A549 (cell line): ENCODE measurements around the gene TC2N. TPM values are rescaled to one million over a fixed set of nuclear protein-coding genes. Genes with fewer than 3 reads are reported as not detected.

Experiments used
- ATAC-seq, 2 experiments: fragments of 200-7000 bp in 1 of 2; fragments of >200 bp in 1 of 2; cut with Nextera tagmentation in 1 of 2; cut with Tn5 transposase in 1 of 2; 3 replicates each; pipeline versions ENCODE4 v1.8.0 to v1.9.1; 2018 to 2020; ENCODE audit warnings: mild to moderate bottlenecking in 1 of 2, moderate library complexity in 1 of 2
- CTCF ChIA-PET: fragments of 300-600 bp; sonication (Branson Sonifier 250); formaldehyde crosslinking; extraction: SDS; loops from one replicate; lab custom pipeline; 2021; ENCODE audit warnings: antibody characterized with exemption, inconsistent platforms; lab: Yijun Ruan, JAX
- POLR2A ChIA-PET: fragments of 350-600 bp; formaldehyde crosslinking; extraction: SDS; loops from one replicate; lab custom pipeline; 2021; ENCODE audit warnings: antibody characterized with exemption, inconsistent platforms; lab: Yijun Ruan, JAX
- DNase-seq, 2 experiments: peaks; one replicate each; pipeline versions ENCODE4 v3.0.0 to v3.0.0-alpha.2; 2011 to 2016; ENCODE audit warnings: low read depth in 1 of 2, low spot score in 1 of 2
- FAIRE-seq: peaks from 2 replicates; lab custom pipeline; 2011; peaks lifted over from hg19 to GRCh38; lab: Jason Lieb, UNC
- H3K27ac ChIP-seq, 2 experiments: fragments of >200 bp; sonication (Bioruptor Twin); formaldehyde crosslinking; 3 replicates each; pipeline ENCODE4 v1.5.1; 2016 to 2017
- H3K4me1 ChIP-seq: fragments of >200 bp; sonication (Bioruptor Twin); formaldehyde crosslinking; 3 replicates; pipeline ENCODE4 v1.6.1; 2016
- H3K4me2 ChIP-seq: fragments of >200 bp; sonication (Bioruptor Twin); formaldehyde crosslinking; 3 replicates; pipeline ENCODE4 v1.6.1; 2016
- H3K4me3 ChIP-seq: fragments of >200 bp; sonication (Bioruptor Twin); formaldehyde crosslinking; 3 replicates; pipeline ENCODE4 v1.5.1; 2016
- H3K9me3 ChIP-seq: fragments of >200 bp; sonication (Bioruptor Twin); formaldehyde crosslinking; 3 replicates; pipeline ENCODE4 v1.6.1; 2016
- BHLHE40 ChIP-seq: IDR thresholded peaks from 2 replicates; pipeline ENCODE4 v1.6.1; 2012; ENCODE audit warnings: low read depth, low read length, inconsistent platforms
- CEBPB ChIP-seq, 2 experiments: fragments of >200 bp in 1 of 2; sonication (Bioruptor Twin) in 1 of 2; formaldehyde crosslinking in 1 of 2; IDR thresholded peaks; 2 replicates each; pipeline ENCODE4 v1.6.1; 2012 to 2016
- ELK1 ChIP-seq: fragments of 150-350 bp; IDR thresholded peaks from 2 replicates; pipeline ENCODE4 v1.6.1; 2014; ENCODE audit warnings: low read depth, mild to moderate bottlenecking, low read length
- EP300 ChIP-seq, 2 experiments: fragments of >200 bp; sonication (Bioruptor Twin); formaldehyde crosslinking; IDR thresholded peaks; 2 replicates in 1 of 2; 3 replicates in 1 of 2; pipeline ENCODE4 v1.6.1; 2016 to 2017
- ESRRA ChIP-seq: fragments of 150-350 bp; IDR thresholded peaks from 2 replicates; pipeline ENCODE4 v1.6.1; 2014; ENCODE audit warnings: mild to moderate bottlenecking, low read length, borderline replicate concordance
- FOSL2 ChIP-seq, 2 experiments: fragments of 450-650 bp in 1 of 2; fragments of >200 bp in 1 of 2; sonication (Bioruptor Twin) in 1 of 2; formaldehyde crosslinking; IDR thresholded peaks; 2 replicates each; pipeline versions ENCODE4 v1.5.0 to v1.6.1; 2016 to 2020; ENCODE audit warnings: mild to moderate bottlenecking in 1 of 2, moderate library complexity in 1 of 2
- GATA3 ChIP-seq: IDR thresholded peaks from 2 replicates; pipeline ENCODE4 v1.6.1; 2012; ENCODE audit warnings: borderline replicate concordance
- HDAC2 ChIP-seq: fragments of 200-600 bp; sonication (generic); IDR thresholded peaks from 2 replicates; pipeline ENCODE4 v1.6.1; 2016
- HES2 ChIP-seq: fragments of >200 bp; sonication (Bioruptor Twin); formaldehyde crosslinking; IDR thresholded peaks from 2 replicates; pipeline ENCODE4 v1.6.1; 2016
- HOXB5 ChIP-seq: fragments of 250-450 bp; sonication (Bioruptor Pico); IDR thresholded peaks from 2 replicates; pipeline ENCODE4 v1.5.0; 2020; ENCODE audit warnings: mild to moderate bottlenecking, moderate library complexity
- JUN ChIP-seq, 2 experiments: fragments of >200 bp; sonication (Bioruptor Twin); formaldehyde crosslinking; IDR thresholded peaks; 2 replicates in 1 of 2; 3 replicates in 1 of 2; pipeline ENCODE4 v1.6.1; 2016 to 2017
- KDM5A ChIP-seq: fragments of 200-600 bp; sonication (generic); IDR thresholded peaks from 2 replicates; pipeline ENCODE4 v1.6.1; 2016; ENCODE audit warnings: antibody characterized with exemption, mild to moderate bottlenecking
- NR3C1 ChIP-seq: fragments of >200 bp; sonication (Bioruptor Twin); formaldehyde crosslinking; IDR thresholded peaks from 3 replicates; pipeline ENCODE4 v1.6.1; 2017
- RCOR1 ChIP-seq: fragments of 150-350 bp; IDR thresholded peaks from 2 replicates; pipeline ENCODE4 v1.6.1; 2014; ENCODE audit warnings: antibody characterized with exemption, low read length, low read depth
- SMC3 ChIP-seq: fragments of >200 bp; sonication (Bioruptor Twin); formaldehyde crosslinking; IDR thresholded peaks from 3 replicates; pipeline ENCODE4 v1.6.1; 2018; ENCODE audit warnings: inconsistent platforms
- ZC3H11A ChIP-seq: fragments of 450-650 bp; IDR thresholded peaks from 2 replicates; pipeline ENCODE4 v1.6.1; 2014; ENCODE audit warnings: antibody characterized with exemption, mild to moderate bottlenecking
- ZNF302 ChIP-seq: fragments of 250-450 bp; sonication (Bioruptor Pico); IDR thresholded peaks from 2 replicates; pipeline ENCODE4 v1.9.0; 2021; ENCODE audit warnings: inconsistent platforms, mild to moderate bottlenecking, moderate library complexity
- ZSCAN20 ChIP-seq: fragments of 250-450 bp; sonication (Bioruptor Pico); IDR thresholded peaks from 2 replicates; pipeline ENCODE4 v1.8.0; 2022; ENCODE audit warnings: mild to moderate bottlenecking, moderate library complexity
- WGBS: methylation state at CpG from one replicate; pipeline ENCODE4 v1.1.6; 2017; ENCODE audit errors: missing lambda C conversion rate; 5-methylcytosine and 5-hydroxymethylcytosine counted together
- polyA plus RNA-seq, 4 experiments: library from polyadenylated mRNA; depleted of rRNA in 3 of 4; stranded (reverse); fragments of >200 nt; fragmentation: RNase III in 1 of 4; extraction: RNeasy Plus Mini Kit Qiagen cat#74134 plus additional on column Dnase treatment in 1 of 4; gene quantifications; 2 replicates in 3 of 4; 3 replicates in 1 of 4; pipeline ENCODE4 v1.2.3, GENCODE V29; 2011 to 2017
- TF ChIP-seq, protein P1 (sequence below): IDR thresholded peaks from 2 replicates; pipeline ENCODE4 v1.6.1; 2012; ENCODE audit warnings: low read depth, borderline replicate concordance
- TF ChIP-seq, protein P2 (sequence below): fragments of 450-650 bp; IDR thresholded peaks from 2 replicates; pipeline ENCODE4 v1.6.1; 2014; ENCODE audit warnings: antibody characterized with exemption
- TF ChIP-seq, protein P3 (sequence below): fragments of 250-450 bp; sonication (Bioruptor Pico); IDR thresholded peaks from 2 replicates; pipeline ENCODE4 v1.5.0; 2020; ENCODE audit warnings: low read depth, mild to moderate bottlenecking, moderate library complexity
- TF ChIP-seq, protein P4 (sequence below): fragments of >200 bp; sonication (Bioruptor Twin); formaldehyde crosslinking; IDR thresholded peaks from 3 replicates; pipeline ENCODE4 v1.6.1; 2016

The TC2N gene
- polyA plus RNA-seq, 2 of the 4 experiments (the other 2 are of a cell fraction) = 0.43 to 5.5 TPM

DNA sequence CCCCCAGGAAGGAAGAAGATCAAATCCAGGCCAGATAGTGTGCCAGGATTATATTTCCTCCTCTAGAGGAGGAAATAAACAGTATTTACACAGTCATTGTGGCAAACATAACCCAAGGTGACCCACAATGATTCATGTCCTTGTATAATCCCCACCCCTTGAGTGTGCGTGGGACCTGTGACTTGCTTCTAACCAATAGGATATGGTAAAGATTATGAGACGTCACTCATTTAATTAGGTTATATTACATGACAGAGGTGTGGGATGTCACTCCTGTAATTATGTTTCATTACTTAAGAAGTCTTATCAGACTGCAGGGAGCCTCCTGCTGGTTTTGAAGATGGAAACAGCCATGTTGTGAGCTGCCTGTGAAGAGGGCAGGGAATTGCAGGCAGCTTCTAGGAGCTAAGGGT, 123.3 kb downstream of the TC2N start:
- TF ChIP-seq FOSL2 (IDR thresholded peaks at IDR 0.05) (no peak), FOSL2 (CRISPR knock-in tag; IDR thresholded peaks at IDR 0.05) (peak; percentile 60), EP300 (IDR thresholded peaks at IDR 0.05) (peak in 1 of 2 experiments; percentile 25; a peak in 1 of 5 replicates), ELK1 (no peak)
- TF ChIP-seq, protein P1, sequence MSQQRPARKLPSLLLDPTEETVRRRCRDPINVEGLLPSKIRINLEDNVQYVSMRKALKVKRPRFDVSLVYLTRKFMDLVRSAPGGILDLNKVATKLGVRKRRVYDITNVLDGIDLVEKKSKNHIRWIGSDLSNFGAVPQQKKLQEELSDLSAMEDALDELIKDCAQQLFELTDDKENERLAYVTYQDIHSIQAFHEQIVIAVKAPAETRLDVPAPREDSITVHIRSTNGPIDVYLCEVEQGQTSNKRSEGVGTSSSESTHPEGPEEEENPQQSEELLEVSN = no peak
- TF ChIP-seq, protein P2, sequence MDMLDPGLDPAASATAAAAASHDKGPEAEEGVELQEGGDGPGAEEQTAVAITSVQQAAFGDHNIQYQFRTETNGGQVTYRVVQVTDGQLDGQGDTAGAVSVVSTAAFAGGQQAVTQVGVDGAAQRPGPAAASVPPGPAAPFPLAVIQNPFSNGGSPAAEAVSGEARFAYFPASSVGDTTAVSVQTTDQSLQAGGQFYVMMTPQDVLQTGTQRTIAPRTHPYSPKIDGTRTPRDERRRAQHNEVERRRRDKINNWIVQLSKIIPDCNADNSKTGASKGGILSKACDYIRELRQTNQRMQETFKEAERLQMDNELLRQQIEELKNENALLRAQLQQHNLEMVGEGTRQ = 0 out of 2 replicates have a peak, but pooled peaks have one; percentile 6

DNA sequence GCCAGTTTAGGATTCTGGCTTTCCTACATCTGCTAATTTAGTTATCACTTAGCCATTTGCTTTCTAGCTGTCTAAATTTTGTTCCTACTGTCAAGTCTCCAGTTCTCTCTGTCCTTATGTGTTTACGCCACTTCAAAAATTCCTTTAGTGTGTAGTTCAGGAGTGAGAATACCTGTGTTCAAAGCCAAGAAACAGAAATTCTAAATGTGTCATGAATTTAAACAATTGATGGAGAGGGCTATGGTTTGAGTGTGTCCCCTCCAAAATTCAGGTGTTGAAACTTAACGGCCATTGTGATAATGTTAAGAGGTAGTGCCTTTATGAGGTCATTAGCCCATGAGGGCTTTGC, 124.1 kb downstream of the TC2N start:
- ChIA-PET POLR2A (no interaction called here), CTCF (no interaction called here)
- ATAC-seq (no peak), DNase-seq (no peak), FAIRE-seq (no peak)
- Histone ChIP-seq H3K27ac (peak overlapping the region in 1 of 2 experiments; percentile 49; a peak in 3 of 6 replicates), H3K9me3 (no peaks in the 10 kb centered on the region), H3K4me2 (no peak overlapping the region), H3K4me3 (no peak overlapping the region), H3K4me1 (peaks cover 10% of the 10 kb centered on the region; the same call in 2 of the 3 replicates)
- no peak for TF ChIP-seq SMC3
- no peak for TF ChIP-seq CEBPB (IDR thresholded peaks at IDR 0.05)
- TF ChIP-seq BHLHE40 = no peak
- no peak for TF ChIP-seq NR3C1
- TF ChIP-seq JUN (IDR thresholded peaks at IDR 0.05) = no peak
- no peak for TF ChIP-seq ELK1
- TF ChIP-seq, protein P3, sequence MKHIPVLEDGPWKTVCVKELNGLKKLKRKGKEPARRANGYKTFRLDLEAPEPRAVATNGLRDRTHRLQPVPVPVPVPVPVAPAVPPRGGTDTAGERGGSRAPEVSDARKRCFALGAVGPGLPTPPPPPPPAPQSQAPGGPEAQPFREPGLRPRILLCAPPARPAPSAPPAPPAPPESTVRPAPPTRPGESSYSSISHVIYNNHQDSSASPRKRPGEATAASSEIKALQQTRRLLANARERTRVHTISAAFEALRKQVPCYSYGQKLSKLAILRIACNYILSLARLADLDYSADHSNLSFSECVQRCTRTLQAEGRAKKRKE = no peak
- no peak for TF ChIP-seq ZC3H11A
- TF ChIP-seq HES2 = no peak
- TF ChIP-seq ESRRA = no peak
- TF ChIP-seq ZNF302 = no peak
- TF ChIP-seq ZSCAN20 (CRISPR knock-in tag) = no peak
- no peak for TF ChIP-seq GATA3
- TF ChIP-seq HDAC2 = no peak
- TF ChIP-seq, protein P1 = no peak
- TF ChIP-seq, protein P4, sequence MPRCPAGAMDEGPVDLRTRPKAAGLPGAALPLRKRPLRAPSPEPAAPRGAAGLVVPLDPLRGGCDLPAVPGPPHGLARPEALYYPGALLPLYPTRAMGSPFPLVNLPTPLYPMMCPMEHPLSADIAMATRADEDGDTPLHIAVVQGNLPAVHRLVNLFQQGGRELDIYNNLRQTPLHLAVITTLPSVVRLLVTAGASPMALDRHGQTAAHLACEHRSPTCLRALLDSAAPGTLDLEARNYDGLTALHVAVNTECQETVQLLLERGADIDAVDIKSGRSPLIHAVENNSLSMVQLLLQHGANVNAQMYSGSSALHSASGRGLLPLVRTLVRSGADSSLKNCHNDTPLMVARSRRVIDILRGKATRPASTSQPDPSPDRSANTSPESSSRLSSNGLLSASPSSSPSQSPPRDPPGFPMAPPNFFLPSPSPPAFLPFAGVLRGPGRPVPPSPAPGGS = no peak
- no peak for TF ChIP-seq KDM5A
- no peak for TF ChIP-seq HOXB5 (CRISPR knock-in tag)
- no peak for TF ChIP-seq RCOR1
- 90% methylated on average over 2 of the region's 2 CpGs for WGBS

More for the DNA sequence above, 123.3 kb downstream of the TC2N start:
- H3K4me1 ChIP-seq = peaks cover 10% of the 10 kb centered on the region; the same call in 2 of the 3 replicates
- no peak for FAIRE-seq
- ChIA-PET POLR2A (no interaction called here), CTCF (no interaction called here)
- 26% methylated on average over 2 of the region's 2 CpGs for WGBS
- ATAC-seq = peak; percentile 78 to 87
- H3K9me3 ChIP-seq = no peaks in the 10 kb centered on the region
- no peak overlapping the region for H3K4me3 ChIP-seq
- DNase-seq = peak in 1 of 2 experiments; percentile 79
- H3K27ac ChIP-seq = peak overlapping the region; percentile 9 to 49; a peak in 2 of 6 replicates
- H3K4me2 ChIP-seq = peak overlapping the region; percentile 12; the same call in 1 of the 3 replicates
